ENCODE results near the gene PNCK.
A peak's percentile ranks its signal among the peaks of the same experiment; 100 is the strongest.
"Not testable (repeated sequence)": the region's sequence is repeated elsewhere in the genome, so short reads cannot be mapped to it uniquely, and the experiment has no call there.

PNCK gene

DNA sequence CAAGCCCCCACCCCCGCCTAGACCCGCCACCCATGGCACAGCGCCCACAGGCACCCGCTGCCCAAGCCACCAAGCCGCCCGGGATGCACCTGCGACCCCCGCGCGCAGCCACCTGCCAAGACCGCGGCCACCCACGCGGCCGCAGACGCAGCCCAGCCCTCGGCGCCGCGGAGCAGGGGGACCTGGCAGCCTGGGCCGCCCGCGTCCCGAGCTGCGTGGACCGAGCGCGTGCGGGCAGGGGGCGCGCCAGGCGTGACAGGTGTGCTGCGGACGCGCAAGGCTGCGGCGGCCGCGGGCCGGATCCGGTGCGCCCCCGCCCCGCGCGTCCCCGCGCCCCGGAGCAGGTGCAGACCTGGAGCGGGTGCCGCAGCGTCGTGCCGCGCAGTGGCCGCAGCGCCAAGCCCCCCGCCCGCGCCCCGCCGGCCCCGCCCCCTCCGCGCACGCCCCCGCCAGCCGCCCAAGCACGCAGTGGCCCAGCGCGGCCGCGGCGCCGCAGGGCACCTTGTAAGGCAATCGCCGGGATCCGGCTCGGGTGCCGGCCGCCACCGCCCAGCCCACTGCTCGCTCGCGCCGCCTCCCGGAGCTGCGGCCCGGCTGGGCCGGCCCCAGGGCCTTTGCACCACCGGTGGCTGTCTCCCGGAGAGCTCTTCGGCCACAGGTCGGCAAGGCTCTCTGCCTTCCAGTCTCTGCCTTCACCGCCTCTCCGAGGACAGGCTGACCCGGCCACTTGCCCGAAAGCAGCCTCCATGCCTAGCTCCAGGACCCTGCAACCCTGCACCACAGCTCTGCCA is at the start of gene PNCK:
TSS of gene PNCK (minus strand) at position 386 of the 791 bp plus-strand sequence. CDS start 737 bp downstream, outside the sequence.
- DNase-seq = no peak

DNA sequence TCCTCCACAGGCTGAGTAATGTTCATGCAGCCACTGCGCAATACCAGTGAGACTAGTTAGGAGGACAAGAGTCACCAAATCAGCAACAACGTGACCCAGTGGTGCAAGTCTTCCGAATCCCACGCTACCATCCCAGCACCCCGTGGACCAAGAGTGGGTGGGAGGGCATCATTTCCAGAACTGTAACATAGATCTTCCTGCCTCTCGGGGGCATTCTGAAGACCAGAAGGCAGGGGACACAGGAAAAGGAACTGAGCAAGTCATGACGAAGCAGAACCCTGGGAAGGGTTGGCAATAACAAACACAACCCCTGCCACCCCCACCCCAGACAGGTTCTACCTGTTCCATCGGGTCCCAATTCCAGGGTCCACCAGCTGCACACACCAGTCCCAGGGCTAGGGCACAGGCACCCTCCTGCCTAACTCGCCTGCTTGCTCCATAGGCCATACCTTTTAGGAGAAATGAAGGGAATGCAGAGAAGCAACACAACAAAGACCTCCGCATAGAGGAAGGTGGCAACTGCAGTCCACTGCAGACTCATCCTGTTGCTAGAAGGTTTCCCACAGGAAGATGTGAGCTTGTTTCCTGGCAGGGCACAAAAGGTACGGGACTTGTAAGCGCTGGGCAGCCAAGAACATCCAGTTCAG is 49.2 kb upstream of the PNCK start:
- DNase-seq = peak; percentile 93

DNA sequence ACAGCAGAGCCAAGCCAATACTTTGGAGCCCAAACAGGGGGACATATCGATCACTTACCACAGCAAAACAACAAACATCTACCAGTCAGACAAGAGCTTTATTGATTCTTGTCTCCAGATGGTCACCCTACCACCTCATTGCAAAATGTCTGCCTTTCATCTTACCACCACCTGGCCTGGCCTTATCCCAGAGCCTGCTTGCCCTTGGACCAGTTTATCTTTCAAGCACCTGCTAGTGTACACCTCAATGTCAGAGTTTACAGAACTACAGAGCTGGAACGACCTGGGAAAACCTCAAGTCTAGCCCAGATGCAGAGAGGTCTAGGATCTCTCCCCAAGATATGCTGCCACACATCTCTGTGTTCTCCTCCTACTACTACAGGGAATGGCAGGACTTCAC is 46.1 kb upstream of the PNCK start:
- DNase-seq = no peak

DNA sequence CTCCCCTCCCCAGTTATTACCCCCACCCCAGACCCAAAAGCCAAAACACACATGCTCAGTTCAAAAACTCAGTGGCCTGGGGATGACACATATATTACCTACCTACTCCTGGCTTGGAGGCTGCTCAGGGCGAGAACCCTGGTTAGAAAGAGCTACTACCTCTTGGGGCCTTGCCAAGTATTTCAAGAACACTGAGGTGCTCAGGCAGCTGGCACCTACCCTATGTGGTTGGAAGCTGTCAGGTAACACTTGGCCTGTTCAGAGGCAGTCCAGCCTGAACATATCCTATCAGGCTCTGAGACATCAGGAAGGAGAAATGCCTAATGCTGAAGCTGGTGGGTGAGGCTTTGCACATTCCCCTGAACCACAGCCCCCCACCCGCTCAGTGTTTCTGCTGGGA is 45.6 kb upstream of the PNCK start:
- no peak for DNase-seq

DNA sequence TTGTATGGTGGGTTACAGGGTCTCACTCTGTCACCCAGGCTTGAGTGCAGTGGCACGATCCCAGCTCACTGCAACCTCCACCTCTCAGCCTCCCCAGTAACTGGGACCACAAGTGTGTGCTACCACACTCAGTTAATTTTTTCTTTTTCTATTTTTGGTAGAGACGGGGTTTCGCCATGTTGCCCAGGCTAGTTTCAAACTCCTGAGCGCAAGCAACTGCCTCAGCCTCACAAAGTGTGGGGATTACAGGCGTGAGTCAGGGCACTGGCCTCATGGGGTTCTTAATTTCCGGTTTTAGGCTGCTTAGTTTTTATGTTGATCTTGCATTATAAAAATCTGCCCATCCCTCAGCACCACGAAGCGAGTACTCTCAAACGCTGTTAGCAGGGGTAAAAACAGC is 43.8 kb upstream of the PNCK start:
- no peak for DNase-seq

DNA sequence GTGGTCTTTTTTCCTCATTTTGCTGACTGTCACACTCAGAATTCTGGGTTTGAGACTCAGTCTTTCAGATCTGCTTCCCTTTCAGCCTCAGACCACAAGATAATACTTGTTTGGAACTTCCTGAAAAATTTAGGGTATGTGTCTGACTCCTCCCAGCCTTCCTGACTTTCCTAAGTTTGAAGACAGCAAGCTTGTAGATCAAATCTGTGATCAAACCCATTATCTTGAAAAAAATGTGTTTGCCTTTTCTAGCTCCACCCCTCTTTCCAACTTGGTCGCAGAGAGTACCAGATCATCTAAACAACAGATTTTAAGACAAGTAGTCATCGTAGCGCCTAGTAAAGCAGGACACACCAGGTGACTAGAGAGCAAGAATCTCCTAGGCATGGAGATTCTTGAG is 40.6 kb upstream of the PNCK start:
- DNase-seq = peak; percentile 20

DNA sequence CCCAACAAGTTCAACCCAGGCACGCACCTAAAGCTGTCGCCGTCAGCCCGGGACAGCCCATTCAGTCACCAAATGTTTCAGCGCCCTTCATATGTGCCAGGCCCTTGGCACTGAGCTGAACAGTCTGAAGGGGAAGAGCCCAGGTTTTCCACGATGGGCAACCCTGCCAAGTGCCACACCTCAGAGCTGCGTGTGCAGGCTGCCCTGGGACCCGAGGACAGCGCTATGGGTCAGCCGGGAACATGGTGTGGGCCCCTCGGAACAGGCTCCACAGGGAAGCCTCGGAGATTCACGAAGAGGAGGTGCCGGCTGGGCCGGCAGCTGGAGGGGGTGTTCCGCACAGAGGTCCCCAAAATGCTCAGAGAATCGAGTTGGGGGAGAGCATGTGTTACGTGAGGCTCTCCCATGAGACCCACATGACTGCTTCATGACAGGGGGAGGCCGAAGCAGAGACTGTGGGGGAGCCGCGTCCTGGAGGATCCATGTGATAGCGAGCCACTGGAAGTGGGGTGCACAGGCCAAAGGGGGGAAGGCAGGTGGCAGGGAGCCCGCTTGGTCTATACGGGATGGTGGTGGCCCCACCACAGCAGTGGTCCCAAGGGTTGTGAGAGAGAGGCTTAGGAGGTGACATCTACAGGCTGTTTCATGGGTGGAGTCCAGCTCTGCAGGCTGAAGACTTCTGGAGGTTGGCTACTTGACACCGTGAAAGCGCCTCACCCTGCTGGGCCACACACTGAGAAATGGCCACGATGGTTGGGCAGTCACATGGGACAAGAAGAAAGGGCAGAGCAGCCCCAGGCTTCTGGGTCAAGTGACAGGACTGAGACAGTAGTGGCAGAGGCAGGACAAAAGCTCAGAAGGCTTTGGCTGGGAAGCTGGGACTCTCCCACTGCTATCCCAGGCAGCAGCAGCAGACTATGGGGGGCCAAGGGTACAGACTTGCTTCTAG is 36.4 kb upstream of the PNCK start:
- DNase-seq = no peak

DNA sequence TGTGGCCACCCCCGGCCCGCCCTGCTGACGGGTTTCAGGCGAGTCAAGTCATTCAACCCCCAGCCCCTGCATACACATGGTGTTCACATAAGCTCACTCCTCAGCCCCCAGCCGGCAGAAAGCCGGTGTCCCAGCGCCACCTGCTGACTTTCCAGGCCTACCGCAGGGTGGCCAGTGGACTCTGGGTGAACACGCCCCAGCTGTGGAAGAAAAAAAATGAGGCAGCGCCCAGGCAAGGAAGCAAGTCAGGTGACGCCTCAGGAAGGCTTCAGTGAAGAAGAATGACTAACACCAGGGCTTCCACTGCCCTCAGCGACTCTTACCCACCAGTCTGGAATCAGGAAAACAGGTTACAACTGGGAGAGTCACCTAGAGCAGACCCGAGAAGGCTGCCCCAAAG is 34.8 kb upstream of the PNCK start:
- DNase-seq = peak; percentile 70

DNA sequence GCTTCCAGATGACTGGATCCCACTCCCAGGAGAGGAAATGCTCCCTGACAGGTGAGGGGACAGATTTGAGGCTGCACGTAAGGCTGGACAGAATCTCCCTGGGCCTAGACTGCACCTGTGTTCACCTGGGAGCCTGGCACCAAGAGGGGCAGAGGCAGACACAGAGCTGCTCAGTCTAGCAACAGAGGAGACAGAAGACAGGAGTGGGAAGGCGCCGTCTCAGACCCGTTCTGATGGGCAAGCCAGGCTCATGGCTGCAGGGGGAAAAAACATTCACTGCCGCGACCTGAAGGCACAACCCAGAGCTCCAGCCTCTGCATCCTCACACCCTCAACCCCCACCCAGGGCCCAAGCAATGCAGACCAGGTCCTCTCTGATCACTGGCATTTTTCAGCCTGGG is 33.8 kb upstream of the PNCK start:
- no peak for DNase-seq

DNA sequence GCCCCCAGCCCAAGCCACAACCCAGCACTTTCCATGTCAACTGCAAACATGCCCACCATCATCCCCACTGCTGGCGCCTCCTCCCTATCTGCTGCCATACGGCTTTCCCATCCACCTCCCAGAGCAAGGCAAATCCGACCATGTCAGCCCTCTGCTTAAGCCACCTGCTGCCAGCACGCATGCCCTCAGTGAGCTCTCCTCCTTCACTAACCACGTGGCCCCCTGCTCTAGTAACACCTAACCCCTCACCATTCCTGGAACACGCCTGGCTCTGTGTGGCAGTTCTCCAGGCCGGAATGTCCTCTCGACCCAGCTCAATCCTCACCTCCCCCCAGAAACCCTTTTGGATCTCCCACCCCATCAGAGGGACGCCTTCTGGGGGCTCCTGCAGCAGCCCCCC is 33.2 kb upstream of the PNCK start:
- DNase-seq = no peak

DNA sequence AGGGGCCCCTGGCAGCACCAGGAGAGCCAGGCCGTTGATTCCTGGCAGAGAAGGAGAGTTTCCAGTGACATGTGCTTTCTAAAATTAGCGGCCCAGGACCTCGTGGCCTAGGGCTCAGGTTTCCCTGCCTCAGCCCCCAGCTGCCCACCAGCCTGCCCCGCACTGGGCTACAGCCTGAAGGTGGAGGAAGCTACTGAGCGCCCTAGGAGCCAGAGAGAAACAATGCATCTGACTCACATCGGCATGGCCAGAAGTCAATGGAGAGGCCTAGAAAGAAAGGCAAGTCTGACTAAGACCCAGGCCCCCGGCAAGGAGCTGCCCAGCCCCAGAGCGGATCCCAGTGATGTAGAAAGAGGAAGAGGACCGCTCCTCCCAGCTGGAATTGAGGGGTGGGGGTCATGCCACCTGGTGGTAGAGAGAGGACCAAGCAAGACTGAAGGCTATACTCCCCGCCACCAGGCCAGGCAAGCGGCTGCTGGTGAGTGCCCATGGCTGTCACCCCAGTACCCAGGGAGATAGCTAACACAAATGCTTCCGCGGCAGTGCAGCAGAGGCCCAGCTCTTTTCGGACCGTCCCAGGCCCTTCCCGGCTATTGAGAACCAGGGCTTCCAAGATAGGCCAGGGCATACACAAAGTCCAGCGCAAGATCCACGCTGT is 31.9 kb upstream of the PNCK start:
- not testable (repeated sequence) for DNase-seq

DNA sequence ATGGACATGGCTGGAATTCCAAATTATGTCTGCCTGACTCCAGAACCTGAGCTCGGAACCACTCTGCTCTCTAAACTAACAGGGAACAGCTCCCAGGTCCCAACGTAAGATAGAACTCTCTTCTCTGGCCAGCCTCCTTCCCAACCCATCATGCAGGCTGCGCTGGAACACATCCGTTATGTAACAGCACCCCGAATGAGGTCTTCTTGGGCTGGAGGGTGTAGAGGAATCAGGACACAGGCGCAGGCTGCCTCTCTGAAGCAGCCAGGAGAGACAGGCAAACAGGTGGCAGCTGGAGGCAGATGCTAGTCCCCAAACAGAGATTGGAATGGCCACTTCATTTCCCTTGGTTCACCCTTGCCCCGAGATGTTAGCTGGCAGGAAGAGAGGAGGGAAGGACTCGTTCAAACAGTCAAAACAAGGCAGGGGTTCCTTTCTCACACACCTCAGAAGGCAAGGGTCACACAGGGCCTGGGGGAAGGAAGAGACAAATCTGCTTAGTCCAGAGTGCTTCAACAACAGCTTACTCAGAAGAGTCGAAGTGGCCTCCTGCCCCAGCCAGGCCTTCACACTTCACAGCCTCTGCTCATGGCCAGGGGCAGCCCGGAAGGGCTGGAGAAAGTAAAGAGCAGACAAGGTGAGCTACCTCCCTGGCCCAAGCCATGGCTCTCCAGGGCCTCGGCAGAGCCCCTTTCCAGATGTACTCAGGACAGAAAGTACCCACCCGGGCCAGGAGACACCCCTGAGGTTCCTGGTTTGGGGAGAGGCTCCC is 31.2 kb upstream of the PNCK start:
- DNase-seq = not testable (repeated sequence)

DNA sequence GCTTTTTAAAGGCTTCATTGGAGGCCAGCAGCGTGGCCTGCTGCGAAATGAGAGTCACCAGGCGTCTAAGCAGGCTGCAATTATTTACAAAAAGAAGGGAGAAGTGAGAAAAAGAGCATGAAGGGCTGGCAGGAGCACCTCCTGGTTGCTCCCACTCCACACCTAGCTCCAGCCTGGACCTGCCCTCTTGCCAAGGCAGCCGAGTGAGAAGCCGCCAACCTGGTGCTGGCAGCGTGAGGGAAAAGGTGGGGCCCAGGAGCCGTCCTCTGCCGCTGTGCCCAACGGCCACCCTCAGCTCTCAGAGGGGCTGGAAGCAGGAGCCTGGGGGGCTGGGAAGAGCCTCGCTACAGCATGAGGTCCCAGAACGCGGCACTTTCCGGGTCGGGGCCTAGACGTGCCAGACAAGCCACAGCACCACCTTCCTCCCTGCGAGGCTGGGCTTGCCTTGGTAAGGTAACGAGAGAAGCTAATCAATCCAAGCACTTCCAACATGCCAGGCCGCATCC is 30.5 kb upstream of the PNCK start:
- no peak for DNase-seq

DNA sequence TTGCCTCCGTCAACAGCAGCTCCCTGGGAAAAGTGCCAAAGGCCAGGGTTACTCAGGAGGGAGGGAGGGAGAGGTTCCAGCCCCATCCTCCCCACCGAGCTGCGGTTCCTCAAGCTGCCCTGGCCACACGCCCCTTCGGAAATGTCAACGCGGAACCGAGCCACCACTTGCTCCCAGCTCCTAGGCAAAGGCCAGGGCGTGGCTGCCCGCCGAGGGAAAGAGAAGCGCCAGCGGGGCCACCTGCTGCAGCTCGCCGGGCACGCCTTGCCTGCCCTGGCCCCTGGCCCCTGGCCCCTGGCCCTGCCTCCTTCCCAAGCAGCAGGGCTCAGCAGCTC is 29.4 kb upstream of the PNCK start:
- DNase-seq = no peak

DNA sequence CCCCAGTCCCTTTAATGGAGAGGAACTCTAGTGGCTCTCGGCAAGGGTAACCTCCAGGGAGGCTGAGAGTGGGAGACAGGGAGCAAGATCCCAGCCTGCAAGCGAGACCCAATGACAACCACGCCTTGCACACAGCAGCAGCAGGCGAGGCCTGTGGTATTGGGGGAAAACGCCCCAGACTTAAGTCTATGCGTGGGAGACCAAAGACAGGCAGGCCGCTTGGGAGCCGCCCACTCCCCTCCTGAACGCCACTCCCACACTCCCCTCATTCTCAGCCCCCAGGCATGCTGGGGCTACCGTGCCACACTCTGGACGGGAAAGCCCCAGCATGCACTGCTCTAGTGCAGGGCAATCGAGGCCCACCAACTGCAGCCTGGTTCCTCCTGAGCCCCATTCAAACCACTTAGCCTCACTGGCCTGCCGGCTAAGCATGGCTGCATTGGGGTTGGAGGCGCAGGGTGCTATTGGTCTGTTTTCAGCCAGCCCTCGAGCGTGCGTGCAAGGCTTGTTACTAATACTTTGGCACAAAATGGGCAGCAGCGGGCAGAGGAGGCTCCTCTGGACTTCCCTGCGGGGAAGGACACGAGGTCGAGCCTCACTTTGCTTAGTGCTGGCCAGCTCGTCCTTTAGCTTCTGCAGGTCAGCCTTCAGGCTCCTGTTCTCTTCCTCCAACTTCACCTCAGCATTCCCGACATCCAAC is 28.9 kb upstream of the PNCK start:
- DNase-seq = no peak

DNA sequence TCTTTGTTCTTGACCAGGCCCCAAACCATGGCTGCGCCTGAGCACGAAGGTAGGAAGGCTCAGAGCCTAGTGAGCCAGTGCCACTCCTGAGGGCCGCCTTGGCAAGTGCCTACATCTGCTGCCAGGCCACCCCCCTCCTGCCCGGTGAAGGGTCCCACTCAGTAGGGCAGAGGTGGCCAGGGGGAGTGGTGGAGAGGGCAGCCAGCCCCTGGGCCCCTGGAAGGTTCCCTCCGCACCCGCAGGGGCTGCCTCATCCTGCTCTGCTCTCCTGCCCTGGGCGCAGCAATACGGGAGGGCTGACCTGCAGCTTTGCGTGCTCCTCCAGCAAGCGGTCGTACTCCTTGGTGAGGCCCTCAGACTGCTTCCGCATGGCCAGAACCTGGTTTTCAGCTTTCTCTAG is 28.1 kb upstream of the PNCK start:
- no peak for DNase-seq

DNA sequence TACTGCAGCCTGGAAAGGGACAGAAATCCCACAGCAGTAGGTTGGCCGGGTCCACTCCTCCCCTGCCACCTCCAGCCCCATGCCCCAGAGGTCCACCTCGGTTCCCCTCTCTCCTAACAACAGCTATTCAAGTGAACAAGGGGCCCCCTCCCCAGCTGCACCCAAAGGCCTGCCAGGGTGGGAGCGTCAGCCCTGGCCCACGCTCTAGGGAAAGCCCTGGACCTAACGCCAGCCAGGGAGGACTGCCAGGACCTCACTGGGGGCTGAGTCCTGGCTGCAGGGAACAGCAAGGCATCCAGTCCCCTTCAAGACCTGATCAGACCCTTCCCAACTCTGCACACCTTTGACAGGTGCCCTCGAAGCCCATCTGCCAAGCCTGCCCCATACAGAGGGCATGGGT is 27.4 kb upstream of the PNCK start:
- DNase-seq = no peak

DNA sequence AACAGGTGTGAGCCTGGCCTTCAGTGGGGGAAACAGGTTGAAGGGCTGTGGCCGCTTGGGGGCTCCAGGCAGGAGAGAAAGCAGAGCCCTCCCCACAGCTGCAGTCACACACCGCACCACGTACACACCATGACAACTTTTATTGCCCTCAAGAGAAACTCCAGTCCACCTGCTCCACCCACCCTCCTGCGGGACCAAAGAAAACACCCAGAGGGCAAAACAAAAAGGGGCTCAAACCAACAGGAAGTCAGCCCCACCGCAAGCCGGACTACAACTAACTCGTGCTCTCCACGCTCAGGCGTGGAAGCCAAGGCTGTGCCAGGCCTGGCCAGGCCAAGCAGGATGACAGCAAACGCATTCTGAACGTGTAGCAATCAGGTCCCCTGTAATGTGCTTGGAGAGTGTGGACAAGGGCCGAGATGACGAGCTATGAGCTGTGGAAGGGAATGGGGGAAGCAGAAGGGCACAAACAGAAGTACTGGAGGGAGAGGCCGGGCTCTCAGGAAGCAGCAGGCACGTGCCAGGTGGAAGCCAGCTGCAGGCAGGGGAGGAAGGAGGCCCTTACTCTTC is 26.8 kb upstream of the PNCK start:
- no peak for DNase-seq

DNA sequence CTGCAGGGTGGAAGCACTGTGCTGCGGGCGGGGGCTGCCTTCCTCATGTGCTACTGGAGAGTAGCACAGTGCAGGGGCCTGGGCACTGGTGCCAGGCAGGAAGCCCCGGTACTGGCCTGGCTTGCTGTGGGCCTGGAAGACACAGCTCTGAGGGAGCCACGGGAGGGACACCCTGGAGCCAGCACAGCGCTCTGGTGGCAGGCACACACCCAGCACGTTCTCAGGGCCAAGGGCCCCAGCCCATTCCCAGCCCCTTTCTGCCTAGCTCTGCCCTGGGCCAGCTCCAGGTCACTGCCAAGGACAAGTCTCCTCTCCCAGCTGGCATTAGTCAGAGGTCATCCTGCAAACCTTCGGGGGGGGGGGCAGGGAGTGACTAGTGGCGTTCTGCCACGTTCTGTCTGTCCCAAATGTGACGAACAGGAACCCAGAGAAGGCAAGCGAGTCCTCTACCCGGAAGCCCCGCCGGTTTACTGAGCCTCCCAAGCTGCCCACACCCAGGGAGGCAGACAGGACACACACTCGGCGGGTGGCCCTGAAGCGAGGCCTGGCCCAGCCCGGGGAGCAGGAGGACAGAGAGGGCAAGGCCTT is 26.3 kb upstream of the PNCK start:
- DNase-seq = not testable (repeated sequence)

DNA sequence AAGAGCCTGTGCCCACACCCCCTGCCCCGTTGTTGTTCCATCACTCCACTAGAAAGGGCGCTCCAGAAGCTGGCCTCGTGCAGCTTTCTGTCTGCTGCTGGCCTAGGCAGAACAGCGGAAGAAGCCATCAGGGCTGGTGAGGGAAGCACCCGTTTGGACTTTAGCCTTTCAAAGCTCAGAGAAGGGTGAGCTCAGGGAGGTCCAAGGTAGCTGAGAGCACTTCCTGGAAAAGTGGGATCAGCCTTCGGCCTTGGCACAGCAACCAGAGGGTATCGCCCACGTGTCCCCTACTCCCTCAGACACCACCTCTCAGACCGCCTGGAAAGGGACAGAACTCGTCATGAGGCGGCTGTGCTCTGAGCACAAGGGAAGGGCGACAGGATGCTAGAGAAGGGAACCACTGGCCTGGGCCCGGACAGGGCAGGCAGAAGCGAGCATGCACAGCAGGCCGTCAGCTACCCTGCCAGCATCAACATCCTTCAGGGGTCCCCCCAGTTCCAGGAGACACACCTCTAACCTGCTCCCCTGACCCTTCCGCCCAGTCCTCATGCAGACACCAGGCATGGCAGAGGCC is 25.7 kb upstream of the PNCK start:
- DNase-seq = not testable (repeated sequence)

Measured in inflammatory macrophage treated with lipopolysaccharide for 4 hours (primary cell).